ENCODE results near the gene TCF23. TPM values are rescaled to one million over a fixed set of nuclear protein-coding genes. Genes with fewer than 3 reads are reported as not detected.
"Not testable (repeated sequence)": the region's sequence is repeated elsewhere in the genome, so short reads cannot be mapped to it uniquely, and the experiment has no call there.

The TCF23 gene
- not detected for polyA plus RNA-seq (2012; ENCODE audit: low read depth, missing spikeins)

GRCh38 chr2:27148801-27149439 lies at the start of gene TCF23:
Gene TCF23, plus strand, starts transcription at chr2:27149004. Its CDS starts 130 bp downstream, at chr2:27149134.
- FAIRE-seq (no peak), DNase-seq (ENCODE audit: insufficient read length, low spot score) (no peak)
- TF ChIP-seq SPI1 (IDR thresholded peaks at IDR 0.05; ENCODE audit: low read depth, low read length) (no peak), POLR2A (IDR thresholded peaks at IDR 0.05; ENCODE audit: low read depth, low read length) (no peak), PAX5 (IDR thresholded peaks at IDR 0.05; ENCODE audit: insufficient read depth, low read length, severe bottlenecking) (no peak), TAF1 (IDR thresholded peaks at IDR 0.05; ENCODE audit: low read depth, low read length) (no peak), POU2F2 (IDR thresholded peaks at IDR 0.05; ENCODE audit: low read depth, low read length) (no peak), POLR2AphosphoS5 (IDR thresholded peaks at IDR 0.05; ENCODE audit: low read depth, low read length) (no peak)

DNA sequence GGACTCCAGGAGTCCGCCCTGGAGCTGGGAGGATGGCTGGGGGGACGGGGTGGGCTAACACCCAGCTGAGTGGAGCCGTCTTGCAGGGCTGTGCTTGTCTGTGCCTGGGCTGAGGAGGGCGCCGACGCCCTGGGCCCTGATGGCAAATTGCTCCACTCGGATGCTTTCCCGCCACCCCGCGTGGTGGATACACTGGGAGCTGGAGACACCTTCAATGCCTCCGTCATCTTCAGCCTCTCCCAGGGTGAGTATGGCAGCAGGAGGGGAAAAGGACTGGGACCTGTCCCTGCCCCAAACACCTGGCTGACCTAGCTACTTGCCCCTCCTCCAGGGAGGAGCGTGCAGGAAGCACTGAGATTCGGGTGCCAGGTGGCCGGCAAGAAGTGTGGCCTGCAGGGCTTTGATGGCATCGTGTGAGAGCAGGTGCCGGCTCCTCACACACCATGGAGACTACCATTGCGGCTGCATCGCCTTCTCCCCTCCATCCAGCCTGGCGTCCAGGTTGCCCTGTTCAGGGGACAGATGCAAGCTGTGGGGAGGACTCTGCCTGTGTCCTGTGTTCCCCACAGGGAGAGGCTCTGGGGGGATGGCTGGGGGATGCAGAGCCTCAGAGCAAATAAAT lies 49.4 kb upstream of the TCF23 start:
- DNase-seq (ENCODE audit: insufficient read length, low spot score) (no peak), FAIRE-seq (no peak)
- TF ChIP-seq POU2F2 (IDR thresholded peaks at IDR 0.05; ENCODE audit: low read depth, low read length) (no peak), POLR2AphosphoS5 (IDR thresholded peaks at IDR 0.05; ENCODE audit: low read depth, low read length) (no peak), TAF1 (IDR thresholded peaks at IDR 0.05; ENCODE audit: low read depth, low read length) (no peak), POLR2A (IDR thresholded peaks at IDR 0.05; ENCODE audit: low read depth, low read length) (no peak), PAX5 (IDR thresholded peaks at IDR 0.05; ENCODE audit: insufficient read depth, low read length, severe bottlenecking) (no peak), SPI1 (IDR thresholded peaks at IDR 0.05; ENCODE audit: low read depth, low read length) (no peak)

DNA sequence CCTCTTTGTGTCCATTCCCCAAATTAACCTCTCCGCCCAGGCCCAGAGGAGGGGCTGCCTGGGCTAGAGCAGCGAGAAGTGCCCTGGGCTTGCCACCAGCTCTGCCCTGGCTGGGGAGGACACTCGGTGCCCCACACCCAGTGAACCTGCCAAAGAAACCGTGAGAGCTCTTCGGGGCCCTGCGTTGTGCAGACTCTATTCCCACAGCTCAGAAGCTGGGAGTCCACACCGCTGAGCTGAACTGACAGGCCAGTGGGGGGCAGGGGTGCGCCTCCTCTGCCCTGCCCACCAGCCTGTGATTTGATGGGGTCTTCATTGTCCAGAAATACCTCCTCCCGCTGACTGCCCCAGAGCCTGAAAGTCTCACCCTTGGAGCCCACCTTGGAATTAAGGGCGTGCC lies 48.8 kb upstream of the TCF23 start:
- TF ChIP-seq SPI1 (IDR thresholded peaks at IDR 0.05; ENCODE audit: low read depth, low read length) (no peak), PAX5 (IDR thresholded peaks at IDR 0.05; ENCODE audit: insufficient read depth, low read length, severe bottlenecking) (no peak), POLR2AphosphoS5 (IDR thresholded peaks at IDR 0.05; ENCODE audit: low read depth, low read length) (no peak), TAF1 (IDR thresholded peaks at IDR 0.05; ENCODE audit: low read depth, low read length) (no peak), POLR2A (IDR thresholded peaks at IDR 0.05; ENCODE audit: low read depth, low read length) (no peak), POU2F2 (IDR thresholded peaks at IDR 0.05; ENCODE audit: low read depth, low read length) (no peak)
- DNase-seq (ENCODE audit: insufficient read length, low spot score) (no peak), FAIRE-seq (no peak)

DNA sequence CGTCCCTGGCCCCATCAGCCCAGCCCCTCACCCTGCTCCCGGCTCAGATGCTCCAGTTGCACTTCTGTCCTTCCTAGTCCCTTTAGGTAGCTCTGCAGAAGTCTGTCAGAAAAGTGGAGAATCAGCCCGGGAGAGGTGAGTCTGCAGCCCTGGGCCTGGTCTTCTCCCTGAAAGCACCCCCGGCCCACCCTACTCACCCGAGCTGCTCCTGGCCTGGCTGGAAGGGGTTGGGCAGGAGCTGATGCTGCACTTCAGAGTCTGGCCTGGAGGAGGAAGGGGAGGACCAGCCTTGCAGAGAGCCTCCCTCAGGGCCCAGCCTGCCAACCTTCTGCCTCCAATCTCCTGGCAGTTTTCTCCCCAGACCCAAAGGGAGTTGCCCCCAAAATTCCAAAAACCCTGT lies 46.5 kb upstream of the TCF23 start:
- TF ChIP-seq POLR2A (IDR thresholded peaks at IDR 0.05; ENCODE audit: low read depth, low read length), result no peak
- no peak for TF ChIP-seq TAF1 (IDR thresholded peaks at IDR 0.05; ENCODE audit: low read depth, low read length)
- no peak for TF ChIP-seq POU2F2 (IDR thresholded peaks at IDR 0.05; ENCODE audit: low read depth, low read length)
- TF ChIP-seq SPI1 (IDR thresholded peaks at IDR 0.05; ENCODE audit: low read depth, low read length), result no peak
- TF ChIP-seq PAX5 (IDR thresholded peaks at IDR 0.05; ENCODE audit: insufficient read depth, low read length, severe bottlenecking), result no peak
- TF ChIP-seq POLR2AphosphoS5 (IDR thresholded peaks at IDR 0.05; ENCODE audit: low read depth, low read length), result no peak
- FAIRE-seq (no peak), DNase-seq (ENCODE audit: insufficient read length, low spot score) (no peak)

- DNase-seq (ENCODE audit: insufficient read length, low spot score), result no peak
- no peak for FAIRE-seq
- TF ChIP-seq TAF1 (IDR thresholded peaks at IDR 0.05; ENCODE audit: low read depth, low read length), result no peak
- TF ChIP-seq POU2F2 (IDR thresholded peaks at IDR 0.05; ENCODE audit: low read depth, low read length), result no peak
- no peak for TF ChIP-seq POLR2AphosphoS5 (IDR thresholded peaks at IDR 0.05; ENCODE audit: low read depth, low read length)
- no peak for TF ChIP-seq SPI1 (IDR thresholded peaks at IDR 0.05; ENCODE audit: low read depth, low read length)
- TF ChIP-seq PAX5 (IDR thresholded peaks at IDR 0.05; ENCODE audit: insufficient read depth, low read length, severe bottlenecking), result no peak
- TF ChIP-seq POLR2A (IDR thresholded peaks at IDR 0.05; ENCODE audit: low read depth, low read length), result no peak
Observed at GRCh38 chr2:27105981-27106380, 42.8 kb upstream of the TCF23 start.

- DNase-seq (ENCODE audit: insufficient read length, low spot score) (no peak), FAIRE-seq (no peak)
- TF ChIP-seq POLR2AphosphoS5 (IDR thresholded peaks at IDR 0.05; ENCODE audit: low read depth, low read length) (no peak), SPI1 (IDR thresholded peaks at IDR 0.05; ENCODE audit: low read depth, low read length) (no peak), TAF1 (IDR thresholded peaks at IDR 0.05; ENCODE audit: low read depth, low read length) (no peak), POLR2A (IDR thresholded peaks at IDR 0.05; ENCODE audit: low read depth, low read length) (no peak), PAX5 (IDR thresholded peaks at IDR 0.05; ENCODE audit: insufficient read depth, low read length, severe bottlenecking) (no peak), POU2F2 (IDR thresholded peaks at IDR 0.05; ENCODE audit: low read depth, low read length) (no peak)
Observed at GRCh38 chr2:27108221-27108620, 40.6 kb upstream of the TCF23 start.

GRCh38 chr2:27109083-27109482 lies 39.7 kb upstream of the TCF23 start:
- no peak for TF ChIP-seq POLR2A (IDR thresholded peaks at IDR 0.05; ENCODE audit: low read depth, low read length)
- TF ChIP-seq TAF1 (IDR thresholded peaks at IDR 0.05; ENCODE audit: low read depth, low read length), result no peak
- DNase-seq (ENCODE audit: insufficient read length, low spot score), result no peak
- FAIRE-seq, result no peak

DNA sequence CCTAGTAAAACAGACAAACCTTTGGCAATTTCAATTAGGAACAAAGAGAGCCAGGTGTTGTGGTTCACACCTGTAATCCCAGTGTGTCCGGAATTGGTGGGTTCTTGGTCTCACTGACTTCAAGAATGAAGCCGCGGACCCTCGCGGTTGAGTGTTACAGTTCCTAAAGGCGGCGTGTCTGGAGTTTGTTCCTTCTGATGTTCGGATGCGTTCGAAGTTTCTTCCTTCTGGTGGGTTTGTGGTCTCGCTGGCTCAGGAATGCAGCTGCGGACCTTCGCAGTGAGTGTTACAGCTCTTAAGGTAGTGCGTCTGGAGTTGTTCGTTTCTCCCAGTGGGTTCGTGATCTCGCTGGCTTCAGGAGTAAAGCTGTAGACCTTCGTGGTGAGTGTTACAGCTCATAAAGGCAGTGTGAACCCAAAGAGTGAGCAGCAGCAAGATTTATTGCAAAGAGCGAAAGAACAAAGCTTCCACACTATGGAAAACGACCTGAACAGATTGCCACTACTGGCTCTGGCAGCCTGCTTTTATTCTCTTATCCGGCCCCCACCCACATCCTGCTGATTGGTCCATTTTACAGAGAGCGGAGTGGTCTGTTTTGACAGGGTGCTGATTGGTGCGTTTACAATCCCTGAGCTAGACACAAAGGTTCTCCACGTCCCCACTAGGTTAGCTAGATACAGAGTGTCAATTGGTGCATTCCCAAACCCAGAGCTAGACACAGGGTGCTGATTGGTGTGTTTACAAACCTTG lies 38.0 kb upstream of the TCF23 start:
- FAIRE-seq, result not testable (repeated sequence)

GRCh38 chr2:27111392-27112078 lies 37.3 kb upstream of the TCF23 start:
- FAIRE-seq; DNase-seq (ENCODE audit: insufficient read length, low spot score): not testable (repeated sequence)

More for the DNA sequence above, 38.0 kb upstream of the TCF23 start:
- DNase-seq (ENCODE audit: insufficient read length, low spot score), result not testable (repeated sequence)

Data from GM12891 (cell line).